Measurements from ENCODE around the gene CDC42BPA. TPM values are rescaled to one million over a fixed set of nuclear protein-coding genes. Genes with fewer than 3 reads are reported as not detected.
"Not testable (repeated sequence)": the region's sequence is repeated elsewhere in the genome, so short reads cannot be mapped to it uniquely, and the experiment has no call there.

The CDC42BPA gene
- polyA plus RNA-seq, 3 donors = 0.20 to 0.45 (median 0.39) TPM

DNA sequence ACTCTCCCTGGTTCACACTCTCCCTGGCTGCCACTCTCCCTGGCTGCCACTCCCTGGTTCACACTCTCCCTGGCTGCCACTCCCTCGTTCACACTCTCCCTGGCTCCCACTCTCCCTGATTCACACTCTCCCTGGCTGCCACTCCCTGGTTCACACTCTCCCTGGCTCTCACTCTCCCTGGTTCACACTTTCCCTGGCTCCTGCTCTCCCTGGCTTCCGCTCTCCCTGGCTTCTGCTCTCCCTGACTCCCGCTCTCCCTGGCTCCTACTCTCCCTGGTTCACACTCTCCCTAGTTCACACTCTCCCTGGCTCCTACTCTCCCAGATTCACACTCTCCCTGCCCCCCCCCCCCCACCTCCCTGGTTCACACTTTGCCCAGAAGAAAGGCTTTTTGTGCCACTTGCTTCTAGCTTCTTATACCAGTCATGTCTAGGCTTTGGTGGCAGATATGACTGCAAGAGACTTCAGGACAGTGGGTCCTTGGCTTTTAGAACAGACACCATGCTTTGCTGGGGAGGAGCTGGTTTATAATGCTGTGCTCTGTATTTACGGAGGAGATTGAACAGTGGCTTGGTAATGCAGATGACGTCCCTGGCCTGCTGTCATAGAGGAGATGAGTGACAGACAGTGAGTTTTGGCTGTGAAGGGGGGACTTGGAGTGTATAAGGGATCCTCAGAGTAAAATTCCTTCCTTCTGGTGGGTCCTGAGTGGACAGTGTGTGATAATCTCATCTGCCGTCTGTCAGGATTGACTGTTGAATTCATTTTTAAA is 361.2 kb downstream of the CDC42BPA start:
- Histone ChIP-seq H3K9ac (ENCODE audit: insufficient read depth, low read length, poor library complexity, severe bottlenecking) (no peak overlapping the region), H4K20me1 (ENCODE audit: insufficient read depth, low read length) (peaks cover 85% of the 10 kb centered on the region), H3K79me2 (ENCODE audit: insufficient read depth, low read length) (peaks cover 81% of the 10 kb centered on the region), H3K27me3 (ENCODE audit: control insufficient read depth in 2 of 2, insufficient read depth in 2 of 2, low read length in 2 of 2) (no peaks in the 10 kb centered on the region), H3K4me1 (ENCODE audit: control insufficient read depth in 1 of 2, insufficient read depth in 2 of 2, low read length in 2 of 2) (peaks cover 0 to 3% of the 10 kb centered on the region in 2 donors), H3K4me3 (replicated peaks in 1 of 3; ENCODE audit: low read depth in 2 of 3, low read length in 3 of 3) (no peak overlapping the region), H3K9me3 (replicated peaks in 1 of 2; ENCODE audit: control insufficient read depth in 1 of 2, insufficient read depth in 1 of 2, low read length in 2 of 2) (peaks cover 0 to 26% of the 10 kb centered on the region in 2 donors), H2AFZ (ENCODE audit: insufficient read depth, low read depth, low read length, poor library complexity, severe bottlenecking) (no peak overlapping the region), H3K27ac (ENCODE audit: low read depth in 1 of 2, low read length in 2 of 2) (no peak overlapping the region), H3K36me3 (replicated peaks in 1 of 2; ENCODE audit: control insufficient read depth in 1 of 2, insufficient read depth in 2 of 2, low read length in 2 of 2) (no peaks in the 10 kb centered on the region), H3K4me2 (replicated peaks; ENCODE audit: extremely low read depth, low read length, poor library complexity, severe bottlenecking) (no peak overlapping the region)
- peak overlapping the region in 2 of 7 donors; percentile 41 to 63 for H3K27ac Mint-ChIP-seq
- H3K36me3 Mint-ChIP-seq = peaks cover 11 to 27% of the 10 kb centered on the region in 2 donors
- H3K4me1 Mint-ChIP-seq = peaks cover 11% of the 10 kb centered on the region
- peaks cover 6 to 25% (median 20%) of the 10 kb centered on the region in 7 donors for H3K9me3 Mint-ChIP-seq
- 96% methylated on average over 5 of the region's 6 CpGs for WGBS (ENCODE audit: insufficient coverage)
- DNase-seq = no peak
- TF ChIP-seq, protein P1, sequence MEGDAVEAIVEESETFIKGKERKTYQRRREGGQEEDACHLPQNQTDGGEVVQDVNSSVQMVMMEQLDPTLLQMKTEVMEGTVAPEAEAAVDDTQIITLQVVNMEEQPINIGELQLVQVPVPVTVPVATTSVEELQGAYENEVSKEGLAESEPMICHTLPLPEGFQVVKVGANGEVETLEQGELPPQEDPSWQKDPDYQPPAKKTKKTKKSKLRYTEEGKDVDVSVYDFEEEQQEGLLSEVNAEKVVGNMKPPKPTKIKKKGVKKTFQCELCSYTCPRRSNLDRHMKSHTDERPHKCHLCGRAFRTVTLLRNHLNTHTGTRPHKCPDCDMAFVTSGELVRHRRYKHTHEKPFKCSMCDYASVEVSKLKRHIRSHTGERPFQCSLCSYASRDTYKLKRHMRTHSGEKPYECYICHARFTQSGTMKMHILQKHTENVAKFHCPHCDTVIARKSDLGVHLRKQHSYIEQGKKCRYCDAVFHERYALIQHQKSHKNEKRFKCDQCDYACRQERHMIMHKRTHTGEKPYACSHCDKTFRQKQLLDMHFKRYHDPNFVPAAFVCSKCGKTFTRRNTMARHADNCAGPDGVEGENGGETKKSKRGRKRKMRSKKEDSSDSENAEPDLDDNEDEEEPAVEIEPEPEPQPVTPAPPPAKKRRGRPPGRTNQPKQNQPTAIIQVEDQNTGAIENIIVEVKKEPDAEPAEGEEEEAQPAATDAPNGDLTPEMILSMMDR (IDR thresholded peaks at IDR 0.05) = no peak
- H3K4me3 Mint-ChIP-seq = no peak overlapping the region
- intact Hi-C loops (cut with micrococcal nuclease) = no loop called here
- peaks cover 0 to 1% (median 0%) of the 10 kb centered on the region in 3 donors for H3K27me3 Mint-ChIP-seq (ENCODE audit: low read depth in 3 of 3)

GRCh38 chr1:226955857-226956256 is 362.4 kb downstream of the CDC42BPA start:
- H3K4me3 Mint-ChIP-seq; H3K9ac ChIP-seq (ENCODE audit: insufficient read depth, low read length, poor library complexity, severe bottlenecking); H3K4me2 ChIP-seq (replicated peaks; ENCODE audit: extremely low read depth, low read length, poor library complexity, severe bottlenecking); intact Hi-C loops (cut with micrococcal nuclease); H3K27me3 ChIP-seq (ENCODE audit: control insufficient read depth in 2 of 2, insufficient read depth in 2 of 2, low read length in 2 of 2); H3K27ac ChIP-seq (ENCODE audit: low read depth in 1 of 2, low read length in 2 of 2); H3K4me3 ChIP-seq (replicated peaks in 1 of 3; ENCODE audit: low read depth in 2 of 3, low read length in 3 of 3); H3K36me3 ChIP-seq (replicated peaks in 1 of 2; ENCODE audit: control insufficient read depth in 1 of 2, insufficient read depth in 2 of 2, low read length in 2 of 2); DNase-seq; H2AFZ ChIP-seq (ENCODE audit: insufficient read depth, low read depth, low read length, poor library complexity, severe bottlenecking); H3K27me3 Mint-ChIP-seq (ENCODE audit: low read depth in 3 of 3): not testable (repeated sequence)
- Mint-ChIP-seq H3K9me3 (peaks cover 6 to 25% (median 20%) of the 10 kb centered on the region in 7 donors), H3K36me3 (peaks cover 11 to 21% of the 10 kb centered on the region in 2 donors), H3K27ac (peak overlapping the region in 2 of 7 donors; percentile 15 to 72), H3K4me1 (peaks cover 23% of the 10 kb centered on the region)
- Histone ChIP-seq H3K9me3 (replicated peaks in 1 of 2; ENCODE audit: control insufficient read depth in 1 of 2, insufficient read depth in 1 of 2, low read length in 2 of 2) (peaks cover 0 to 26% of the 10 kb centered on the region in 2 donors), H3K4me1 (ENCODE audit: control insufficient read depth in 1 of 2, insufficient read depth in 2 of 2, low read length in 2 of 2) (peaks cover 13 to 15% of the 10 kb centered on the region in 2 donors), H4K20me1 (ENCODE audit: insufficient read depth, low read length) (peaks cover 85% of the 10 kb centered on the region), H3K79me2 (ENCODE audit: insufficient read depth, low read length) (peaks cover 86% of the 10 kb centered on the region)
- 100% methylated on average over 1 of the region's 2 CpGs for WGBS (ENCODE audit: insufficient coverage)
